Activated naive CD4-positive, alpha-beta T cell treated with anti-CD3 and anti-CD28 coated beads, Interleukin-2, amount 50 U/mL, for 24 hours (primary cell): Measurements from ENCODE around the gene NDRG3.
"Not testable (repeated sequence)": the region's sequence is repeated elsewhere in the genome, so short reads cannot be mapped to it uniquely, and the experiment has no call there.

Source experiments
- H3K27ac Mint-ChIP-seq: one replicate; pipeline ENCODE4 v1.8.0; 2021; ENCODE audit warnings: mild to moderate bottlenecking, mixed read lengths
- H3K27me3 Mint-ChIP-seq: one replicate; pipeline ENCODE4 v1.8.0; 2021; ENCODE audit warnings: mixed read lengths
- H3K36me3 Mint-ChIP-seq: one replicate; pipeline ENCODE4 v1.8.0; 2021; ENCODE audit warnings: mixed read lengths
- H3K4me1 Mint-ChIP-seq: one replicate; pipeline ENCODE4 v1.8.0; 2021; ENCODE audit warnings: mixed read lengths
- H3K4me3 Mint-ChIP-seq: one replicate; pipeline ENCODE4 v1.8.0; 2021; ENCODE audit warnings: mild to moderate bottlenecking, mixed read lengths
- H3K9me3 Mint-ChIP-seq: one replicate; pipeline ENCODE4 v1.8.0; 2021; ENCODE audit warnings: mixed read lengths

NDRG3 gene

DNA sequence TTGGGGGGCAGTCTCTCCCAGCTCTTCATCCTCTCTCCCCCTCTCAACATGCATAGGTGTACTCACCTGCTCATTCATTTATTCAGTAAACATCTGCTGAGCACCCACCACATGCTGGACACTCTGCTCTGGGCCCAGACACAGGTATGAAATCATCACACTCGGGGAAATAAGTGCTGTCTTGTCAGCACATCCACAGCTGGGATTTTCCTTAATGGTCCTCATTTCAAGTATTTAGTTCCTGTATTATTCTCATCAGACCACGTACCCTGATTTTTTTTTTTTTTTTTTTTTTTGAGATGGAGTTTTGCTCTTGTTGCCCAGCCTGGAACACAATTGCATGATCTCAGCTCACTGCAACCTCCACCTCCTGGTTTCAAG is 121.0 kb downstream of the NDRG3 start:
- no peaks in the 10 kb centered on the region for H3K9me3 Mint-ChIP-seq
- H3K27me3 Mint-ChIP-seq: no peaks in the 10 kb centered on the region
- no peak overlapping the region for H3K27ac Mint-ChIP-seq
- no peak overlapping the region for H3K4me3 Mint-ChIP-seq
- H3K4me1 Mint-ChIP-seq: peaks cover 52% of the 10 kb centered on the region
- H3K36me3 Mint-ChIP-seq: peaks cover 13% of the 10 kb centered on the region

GRCh38 chr20:36624068-36624943 is 121.6 kb downstream of the NDRG3 start:
- Mint-ChIP-seq H3K4me3 (no peak overlapping the region), H3K27me3 (no peaks in the 10 kb centered on the region), H3K9me3 (no peaks in the 10 kb centered on the region), H3K4me1 (peaks cover 47% of the 10 kb centered on the region), H3K36me3 (peaks cover 13% of the 10 kb centered on the region), H3K27ac (peak overlapping the region; percentile 71)

GRCh38 chr20:36623444-36623843 is 122.4 kb downstream of the NDRG3 start:
- Mint-ChIP-seq H3K9me3 (no peaks in the 10 kb centered on the region), H3K4me1 (peaks cover 42% of the 10 kb centered on the region), H3K27me3 (no peaks in the 10 kb centered on the region), H3K27ac (peak overlapping the region; percentile 71), H3K4me3 (no peak overlapping the region), H3K36me3 (peaks cover 12% of the 10 kb centered on the region)

GRCh38 chr20:36620917-36621316 is 125.0 kb downstream of the NDRG3 start:
- Mint-ChIP-seq H3K36me3 (peaks cover 9% of the 10 kb centered on the region), H3K9me3 (no peaks in the 10 kb centered on the region), H3K4me3 (no peak overlapping the region), H3K4me1 (peaks cover 26% of the 10 kb centered on the region), H3K27me3 (no peaks in the 10 kb centered on the region), H3K27ac (no peak overlapping the region)

- H3K36me3 Mint-ChIP-seq: peaks cover 2% of the 10 kb centered on the region
- no peak overlapping the region for H3K4me3 Mint-ChIP-seq
- no peaks in the 10 kb centered on the region for H3K9me3 Mint-ChIP-seq
- H3K27me3 Mint-ChIP-seq: no peaks in the 10 kb centered on the region
- no peak overlapping the region for H3K27ac Mint-ChIP-seq
- H3K4me1 Mint-ChIP-seq: peaks cover 9% of the 10 kb centered on the region
These were observed 130.9 kb downstream of the NDRG3 start for GRCh38 chr20:36614781-36615557.

DNA sequence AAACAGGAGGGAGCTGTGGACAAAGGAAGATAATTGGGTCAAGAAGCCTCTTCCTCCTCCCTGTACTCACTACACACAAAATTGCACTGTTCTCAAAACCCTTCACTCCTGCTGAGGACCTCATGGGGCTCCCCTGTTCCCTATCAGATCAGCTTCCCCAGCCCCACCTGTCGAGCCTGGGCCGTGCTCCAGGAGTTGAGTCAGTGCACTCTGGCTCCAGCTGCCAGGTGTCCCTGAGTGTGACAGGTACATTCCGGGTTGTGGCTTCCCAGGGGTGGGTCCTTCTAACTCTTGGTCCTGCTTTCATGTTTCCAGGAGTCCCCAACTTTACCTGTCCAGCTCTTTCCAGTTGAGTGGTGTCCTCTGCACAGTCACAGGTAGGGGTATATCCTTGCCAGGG is 131.9 kb downstream of the NDRG3 start:
- peaks cover 2% of the 10 kb centered on the region for H3K36me3 Mint-ChIP-seq
- peak overlapping the region; percentile 41 for H3K27ac Mint-ChIP-seq

GRCh38 chr20:36611625-36612024 is 134.3 kb downstream of the NDRG3 start:
- peaks cover 2% of the 10 kb centered on the region for H3K36me3 Mint-ChIP-seq
- H3K9me3 Mint-ChIP-seq: no peaks in the 10 kb centered on the region
- H3K4me1 Mint-ChIP-seq: peaks cover 19% of the 10 kb centered on the region
- H3K4me3 Mint-ChIP-seq: no peak overlapping the region
- no peak overlapping the region for H3K27ac Mint-ChIP-seq
- no peaks in the 10 kb centered on the region for H3K27me3 Mint-ChIP-seq

More for the DNA sequence above, 131.9 kb downstream of the NDRG3 start:
- Mint-ChIP-seq H3K27me3 (no peaks in the 10 kb centered on the region), H3K4me3 (no peak overlapping the region), H3K4me1 (peaks cover 9% of the 10 kb centered on the region), H3K9me3 (no peaks in the 10 kb centered on the region)

GRCh38 chr20:36608388-36608728 is 137.5 kb downstream of the NDRG3 start:
- peaks cover 28% of the 10 kb centered on the region for H3K4me1 Mint-ChIP-seq
- not testable (repeated sequence) for H3K4me3 Mint-ChIP-seq, H3K27me3 Mint-ChIP-seq, H3K36me3 Mint-ChIP-seq, H3K9me3 Mint-ChIP-seq
- peak overlapping the region; percentile 51 for H3K27ac Mint-ChIP-seq

GRCh38 chr20:36607586-36608387 is 138.1 kb downstream of the NDRG3 start:
- Mint-ChIP-seq H3K4me1 (peaks cover 26% of the 10 kb centered on the region), H3K9me3 (no peaks in the 10 kb centered on the region), H3K27ac (peak overlapping the region; percentile 95), H3K4me3 (peak overlapping the region; percentile 99), H3K27me3 (no peaks in the 10 kb centered on the region), H3K36me3 (peaks cover 2% of the 10 kb centered on the region)

DNA sequence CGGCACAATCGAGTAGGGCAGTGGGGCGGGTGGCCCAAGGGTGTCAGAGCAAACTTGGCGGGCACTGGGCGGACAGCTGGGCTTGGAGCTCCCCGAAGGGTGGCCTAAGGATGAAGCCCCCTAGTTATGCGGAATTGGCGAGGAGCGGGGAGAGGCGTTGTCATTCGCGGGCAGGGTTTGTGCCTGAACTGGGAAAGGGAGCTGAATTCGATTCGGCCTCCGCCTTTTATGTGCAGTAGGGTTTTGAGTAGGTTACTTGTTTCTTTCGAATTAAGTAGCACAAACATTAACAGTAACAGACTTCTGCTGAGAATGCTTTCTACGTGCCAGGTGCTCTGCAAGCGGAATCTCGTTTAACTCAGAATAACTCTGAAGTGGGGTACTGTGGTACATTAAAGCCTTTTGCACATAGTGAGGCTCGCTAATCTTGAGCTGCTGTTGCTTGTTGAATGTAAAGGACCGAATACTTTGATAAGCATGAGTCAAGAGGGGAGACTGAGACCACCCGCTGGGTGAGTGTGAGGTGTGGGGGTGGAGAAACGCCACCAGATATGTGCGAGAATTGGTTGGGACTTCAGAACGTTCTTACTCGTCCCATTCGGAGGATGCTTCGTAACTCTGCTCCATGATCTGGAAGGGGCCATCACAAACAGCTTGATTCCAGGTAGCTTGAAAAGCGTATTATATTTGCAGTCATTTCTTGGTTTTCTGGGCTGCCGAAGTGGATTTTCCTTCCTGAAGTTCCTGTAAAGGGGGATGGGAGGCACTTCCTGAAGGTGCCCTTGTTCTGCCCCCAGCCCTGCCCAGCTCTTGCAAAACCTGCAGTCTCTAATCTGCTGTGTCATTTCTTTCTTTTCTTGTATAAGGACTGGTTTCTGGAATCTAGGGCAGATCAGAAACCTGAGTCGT is 139.5 kb downstream of the NDRG3 start:
- Mint-ChIP-seq H3K36me3 (no peaks in the 10 kb centered on the region), H3K27me3 (no peaks in the 10 kb centered on the region), H3K4me1 (peaks cover 26% of the 10 kb centered on the region), H3K27ac (peak overlapping the region; percentile 95), H3K9me3 (no peaks in the 10 kb centered on the region), H3K4me3 (peak overlapping the region; percentile 99)

DNA sequence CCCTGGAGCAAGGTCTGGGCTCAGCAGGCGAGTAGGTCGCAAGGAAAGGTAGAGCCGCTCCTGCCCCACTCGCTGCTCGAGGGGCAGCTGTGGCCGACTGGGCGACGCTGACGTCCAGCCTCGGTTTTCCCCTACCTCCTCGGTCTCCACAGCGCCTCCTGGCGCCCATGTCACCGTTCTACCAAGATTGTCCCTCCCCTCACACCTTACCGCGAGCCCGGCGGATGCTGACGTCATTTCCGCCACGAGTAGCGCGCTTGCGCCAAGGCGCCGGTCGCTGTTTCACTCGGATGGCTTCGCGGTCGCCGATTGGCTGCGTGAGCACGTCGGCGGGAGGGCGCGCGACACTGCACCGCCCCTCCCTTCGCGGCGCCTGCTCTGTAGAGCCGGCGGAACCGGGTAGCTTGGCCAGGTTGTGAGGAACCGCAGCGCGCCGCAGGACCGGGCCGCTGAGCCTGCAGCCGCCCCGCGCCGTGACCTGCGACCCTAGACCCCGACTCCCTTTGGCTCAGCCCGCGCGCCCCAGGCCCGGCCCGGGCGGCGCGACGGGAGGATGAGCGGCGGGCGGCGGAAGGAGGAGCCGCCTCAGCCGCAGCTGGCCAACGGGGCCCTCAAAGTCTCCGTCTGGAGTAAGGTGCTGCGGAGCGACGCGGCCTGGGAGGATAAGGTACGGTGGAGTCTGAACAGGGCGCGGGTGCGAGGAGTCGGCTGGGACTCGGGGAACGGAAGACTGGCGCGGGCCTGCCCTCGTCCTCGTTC is 140.3 kb downstream of the NDRG3 start, which contains the start of gene RAB5IF:
TSS of gene RAB5IF (plus strand) at position 381 of the 759 bp plus-strand sequence. CDS start at position 554, 173 bp downstream.
- peak within 1 kb of the TSS; percentile 98 for H3K27ac Mint-ChIP-seq
- no peaks in the 10 kb centered on the region for H3K36me3 Mint-ChIP-seq
- H3K27me3 Mint-ChIP-seq: no peaks in the 10 kb centered on the region
- H3K4me3 Mint-ChIP-seq: peak within 1 kb of the TSS; percentile 99
- H3K4me1 Mint-ChIP-seq: peaks cover 26% of the 10 kb centered on the region
- no peaks in the 10 kb centered on the region for H3K9me3 Mint-ChIP-seq

DNA sequence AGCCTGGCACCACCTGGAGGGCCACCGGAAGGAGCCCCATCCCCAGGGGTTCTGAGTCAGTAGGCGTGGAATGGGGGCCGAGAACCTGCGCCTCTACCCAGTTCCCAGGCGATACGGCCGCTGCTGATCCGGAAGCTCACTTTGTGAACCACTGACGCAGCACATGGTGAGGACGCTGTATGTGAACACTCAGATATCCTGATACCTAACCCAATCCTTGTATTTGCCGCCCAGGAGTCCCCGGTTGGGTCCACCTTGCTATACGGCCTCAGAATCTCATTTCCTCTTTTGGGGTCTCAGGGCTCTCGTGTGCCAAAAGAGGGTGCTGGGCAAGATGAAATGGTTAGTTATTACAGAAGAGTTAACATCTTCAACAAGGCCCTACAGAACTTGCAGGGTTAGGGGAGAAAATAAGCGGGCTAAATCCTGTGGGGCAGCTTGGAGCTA is 140.9 kb downstream of the NDRG3 start:
- Mint-ChIP-seq H3K9me3 (no peaks in the 10 kb centered on the region), H3K36me3 (no peaks in the 10 kb centered on the region), H3K27ac (peak overlapping the region; percentile 98)

More for the DNA sequence above, 140.9 kb downstream of the NDRG3 start:
- H3K4me1 Mint-ChIP-seq: peaks cover 29% of the 10 kb centered on the region
- no peaks in the 10 kb centered on the region for H3K27me3 Mint-ChIP-seq
- H3K4me3 Mint-ChIP-seq: peak overlapping the region; percentile 99
